HG02885 (cell line): Measurements from ENCODE around the gene PRRC2A.
A peak's percentile ranks its signal among the peaks of the same experiment; 100 is the strongest.

Experiments
- ATAC-seq: cut with Tn5 transposase; IDR thresholded peaks from one replicate; pipeline ENCODE4 v1.9.1; 2021; ENCODE audit warnings: mild to moderate bottlenecking; ENCODE audit not compliant: unreplicated experiment, poor library complexity

Gene PRRC2A

DNA sequence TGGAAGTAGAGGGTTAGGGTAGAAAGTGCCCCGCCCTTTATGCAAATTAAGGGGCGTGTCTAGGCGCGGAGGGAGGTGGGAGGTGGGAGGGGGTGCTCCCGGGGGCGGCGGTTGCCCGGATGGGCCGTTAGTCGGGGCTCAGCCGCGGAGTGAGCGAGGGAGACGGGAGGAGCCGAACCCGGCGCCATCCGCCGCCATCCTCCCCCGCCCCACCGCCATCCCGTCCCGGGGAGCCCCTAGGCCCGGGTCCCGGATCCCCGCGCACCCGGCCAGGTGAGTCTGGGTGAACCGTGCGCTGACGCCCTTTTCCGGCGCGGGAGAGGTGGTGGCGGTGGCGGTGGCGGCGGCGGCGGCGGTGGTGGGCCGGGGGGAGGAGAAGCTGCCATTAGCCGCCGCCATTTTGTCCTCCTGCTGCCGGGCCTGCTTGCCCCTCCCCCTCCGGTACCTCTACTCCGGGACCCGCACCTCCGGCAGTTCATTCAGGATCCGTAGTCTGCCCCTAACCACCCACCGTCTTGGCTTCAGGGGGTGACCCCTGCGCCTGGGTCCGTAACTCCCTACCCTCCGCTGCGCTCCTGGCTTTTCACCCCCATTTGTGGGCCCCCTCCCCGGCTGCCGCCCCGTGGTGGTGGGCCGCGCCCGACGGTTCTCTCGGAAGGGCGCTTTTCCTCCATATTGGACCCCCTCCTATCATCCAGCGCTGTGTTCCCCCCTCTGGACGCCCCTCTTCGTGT, at the start of gene PRRC2A:
Gene PRRC2A (plus strand): TSS at position 130 of the 734 bp plus-strand sequence. CDS start 2,075 bp downstream, outside the sequence.
- ATAC-seq, result peak; percentile 65

DNA sequence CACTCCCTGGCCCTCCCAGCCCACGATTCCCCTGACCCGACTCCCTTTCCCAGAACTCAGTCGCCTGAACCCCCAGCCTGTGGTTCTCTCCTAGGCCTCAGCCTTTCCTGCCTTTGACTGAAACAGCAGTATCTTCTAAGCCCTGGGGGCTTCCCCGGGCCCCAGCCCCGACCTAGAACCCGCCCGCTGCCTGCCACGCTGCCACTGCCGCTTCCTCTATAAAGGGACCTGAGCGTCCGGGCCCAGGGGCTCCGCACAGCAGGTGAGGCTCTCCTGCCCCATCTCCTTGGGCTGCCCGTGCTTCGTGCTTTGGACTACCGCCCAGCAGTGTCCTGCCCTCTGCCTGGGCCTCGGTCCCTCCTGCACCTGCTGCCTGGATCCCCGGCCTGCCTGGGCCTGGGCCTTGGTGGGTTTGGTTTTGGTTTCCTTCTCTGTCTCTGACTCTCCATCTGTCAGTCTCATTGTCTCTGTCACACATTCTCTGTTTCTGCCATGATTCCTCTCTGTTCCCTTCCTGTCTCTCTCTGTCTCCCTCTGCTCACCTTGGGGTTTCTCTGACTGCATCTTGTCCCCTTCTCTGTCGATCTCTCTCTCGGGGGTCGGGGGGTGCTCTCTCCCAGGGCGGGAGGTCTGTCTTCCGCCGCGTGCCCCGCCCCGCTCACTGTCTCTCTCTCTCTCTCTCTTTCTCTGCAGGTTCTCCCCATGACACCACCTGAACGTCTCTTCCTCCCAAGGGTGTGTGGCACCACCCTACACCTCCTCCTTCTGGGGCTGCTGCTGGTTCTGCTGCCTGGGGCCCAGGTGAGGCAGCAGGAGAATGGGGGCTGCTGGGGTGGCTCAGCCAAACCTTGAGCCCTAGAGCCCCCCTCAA, 48.2 kb upstream of the PRRC2A start, which contains the start of gene LTA:
Gene LTA (plus strand): TSS at position 249 of the 871 bp plus-strand sequence. CDS start 454 bp downstream, at position 703.
- ATAC-seq, result peak; percentile 39

DNA sequence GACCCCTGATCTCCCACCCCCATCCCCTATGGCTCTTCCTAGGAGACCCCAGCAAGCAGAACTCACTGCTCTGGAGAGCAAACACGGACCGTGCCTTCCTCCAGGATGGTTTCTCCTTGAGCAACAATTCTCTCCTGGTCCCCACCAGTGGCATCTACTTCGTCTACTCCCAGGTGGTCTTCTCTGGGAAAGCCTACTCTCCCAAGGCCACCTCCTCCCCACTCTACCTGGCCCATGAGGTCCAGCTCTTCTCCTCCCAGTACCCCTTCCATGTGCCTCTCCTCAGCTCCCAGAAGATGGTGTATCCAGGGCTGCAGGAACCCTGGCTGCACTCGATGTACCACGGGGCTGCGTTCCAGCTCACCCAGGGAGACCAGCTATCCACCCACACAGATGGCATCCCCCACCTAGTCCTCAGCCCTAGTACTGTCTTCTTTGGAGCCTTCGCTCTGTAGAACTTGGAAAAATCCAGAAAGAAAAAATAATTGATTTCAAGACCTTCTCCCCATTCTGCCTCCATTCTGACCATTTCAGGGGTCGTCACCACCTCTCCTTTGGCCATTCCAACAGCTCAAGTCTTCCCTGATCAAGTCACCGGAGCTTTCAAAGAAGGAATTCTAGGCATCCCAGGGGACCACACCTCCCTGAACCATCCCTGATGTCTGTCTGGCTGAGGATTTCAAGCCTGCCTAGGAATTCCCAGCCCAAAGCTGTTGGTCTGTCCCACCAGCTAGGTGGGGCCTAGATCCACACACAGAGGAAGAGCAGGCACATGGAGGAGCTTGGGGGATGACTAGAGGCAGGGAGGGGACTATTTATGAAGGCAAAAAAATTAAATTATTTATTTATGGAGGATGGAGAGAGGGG, 47.0 kb upstream of the PRRC2A start:
- no peak for ATAC-seq

DNA sequence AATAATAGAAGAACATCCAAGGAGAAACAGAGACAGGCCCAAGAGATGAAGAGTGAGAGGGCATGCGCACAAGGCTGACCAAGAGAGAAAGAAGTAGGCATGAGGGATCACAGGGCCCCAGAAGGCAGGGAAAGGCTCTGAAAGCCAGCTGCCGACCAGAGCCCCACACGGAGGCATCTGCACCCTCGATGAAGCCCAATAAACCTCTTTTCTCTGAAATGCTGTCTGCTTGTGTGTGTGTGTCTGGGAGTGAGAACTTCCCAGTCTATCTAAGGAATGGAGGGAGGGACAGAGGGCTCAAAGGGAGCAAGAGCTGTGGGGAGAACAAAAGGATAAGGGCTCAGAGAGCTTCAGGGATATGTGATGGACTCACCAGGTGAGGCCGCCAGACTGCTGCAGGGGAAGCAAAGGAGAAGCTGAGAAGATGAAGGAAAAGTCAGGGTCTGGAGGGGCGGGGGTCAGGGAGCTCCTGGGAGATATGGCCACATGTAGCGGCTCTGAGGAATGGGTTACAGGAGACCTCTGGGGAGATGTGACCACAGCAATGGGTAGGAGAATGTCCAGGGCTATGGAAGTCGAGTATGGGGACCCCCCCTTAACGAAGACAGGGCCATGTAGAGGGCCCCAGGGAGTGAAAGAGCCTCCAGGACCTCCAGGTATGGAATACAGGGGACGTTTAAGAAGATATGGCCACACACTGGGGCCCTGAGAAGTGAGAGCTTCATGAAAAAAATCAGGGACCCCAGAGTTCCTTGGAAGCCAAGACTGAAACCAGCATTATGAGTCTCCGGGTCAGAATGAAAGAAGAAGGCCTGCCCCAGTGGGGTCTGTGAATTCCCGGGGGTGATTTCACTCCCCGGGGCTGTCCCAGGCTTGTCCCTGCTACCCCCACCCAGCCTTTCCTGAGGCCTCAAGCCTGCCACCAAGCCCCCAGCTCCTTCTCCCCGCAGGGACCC, 46.1 kb upstream of the PRRC2A start:
- no peak for ATAC-seq

DNA sequence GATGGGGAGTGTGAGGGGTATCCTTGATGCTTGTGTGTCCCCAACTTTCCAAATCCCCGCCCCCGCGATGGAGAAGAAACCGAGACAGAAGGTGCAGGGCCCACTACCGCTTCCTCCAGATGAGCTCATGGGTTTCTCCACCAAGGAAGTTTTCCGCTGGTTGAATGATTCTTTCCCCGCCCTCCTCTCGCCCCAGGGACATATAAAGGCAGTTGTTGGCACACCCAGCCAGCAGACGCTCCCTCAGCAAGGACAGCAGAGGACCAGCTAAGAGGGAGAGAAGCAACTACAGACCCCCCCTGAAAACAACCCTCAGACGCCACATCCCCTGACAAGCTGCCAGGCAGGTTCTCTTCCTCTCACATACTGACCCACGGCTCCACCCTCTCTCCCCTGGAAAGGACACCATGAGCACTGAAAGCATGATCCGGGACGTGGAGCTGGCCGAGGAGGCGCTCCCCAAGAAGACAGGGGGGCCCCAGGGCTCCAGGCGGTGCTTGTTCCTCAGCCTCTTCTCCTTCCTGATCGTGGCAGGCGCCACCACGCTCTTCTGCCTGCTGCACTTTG, 45.1 kb upstream of the PRRC2A start, which contains the start of gene TNF:
Gene TNF (plus strand): TSS at position 231 of the 567 bp plus-strand sequence. CDS start 177 bp downstream, at position 408.
- ATAC-seq, result no peak

DNA sequence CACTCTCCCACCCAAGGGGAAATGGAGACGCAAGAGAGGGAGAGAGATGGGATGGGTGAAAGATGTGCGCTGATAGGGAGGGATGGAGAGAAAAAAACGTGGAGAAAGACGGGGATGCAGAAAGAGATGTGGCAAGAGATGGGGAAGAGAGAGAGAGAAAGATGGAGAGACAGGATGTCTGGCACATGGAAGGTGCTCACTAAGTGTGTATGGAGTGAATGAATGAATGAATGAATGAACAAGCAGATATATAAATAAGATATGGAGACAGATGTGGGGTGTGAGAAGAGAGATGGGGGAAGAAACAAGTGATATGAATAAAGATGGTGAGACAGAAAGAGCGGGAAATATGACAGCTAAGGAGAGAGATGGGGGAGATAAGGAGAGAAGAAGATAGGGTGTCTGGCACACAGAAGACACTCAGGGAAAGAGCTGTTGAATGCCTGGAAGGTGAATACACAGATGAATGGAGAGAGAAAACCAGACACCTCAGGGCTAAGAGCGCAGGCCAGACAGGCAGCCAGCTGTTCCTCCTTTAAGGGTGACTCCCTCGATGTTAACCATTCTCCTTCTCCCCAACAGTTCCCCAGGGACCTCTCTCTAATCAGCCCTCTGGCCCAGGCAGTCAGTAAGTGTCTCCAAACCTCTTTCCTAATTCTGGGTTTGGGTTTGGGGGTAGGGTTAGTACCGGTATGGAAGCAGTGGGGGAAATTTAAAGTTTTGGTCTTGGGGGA, 44.4 kb upstream of the PRRC2A start:
- ATAC-seq, result no peak

DNA sequence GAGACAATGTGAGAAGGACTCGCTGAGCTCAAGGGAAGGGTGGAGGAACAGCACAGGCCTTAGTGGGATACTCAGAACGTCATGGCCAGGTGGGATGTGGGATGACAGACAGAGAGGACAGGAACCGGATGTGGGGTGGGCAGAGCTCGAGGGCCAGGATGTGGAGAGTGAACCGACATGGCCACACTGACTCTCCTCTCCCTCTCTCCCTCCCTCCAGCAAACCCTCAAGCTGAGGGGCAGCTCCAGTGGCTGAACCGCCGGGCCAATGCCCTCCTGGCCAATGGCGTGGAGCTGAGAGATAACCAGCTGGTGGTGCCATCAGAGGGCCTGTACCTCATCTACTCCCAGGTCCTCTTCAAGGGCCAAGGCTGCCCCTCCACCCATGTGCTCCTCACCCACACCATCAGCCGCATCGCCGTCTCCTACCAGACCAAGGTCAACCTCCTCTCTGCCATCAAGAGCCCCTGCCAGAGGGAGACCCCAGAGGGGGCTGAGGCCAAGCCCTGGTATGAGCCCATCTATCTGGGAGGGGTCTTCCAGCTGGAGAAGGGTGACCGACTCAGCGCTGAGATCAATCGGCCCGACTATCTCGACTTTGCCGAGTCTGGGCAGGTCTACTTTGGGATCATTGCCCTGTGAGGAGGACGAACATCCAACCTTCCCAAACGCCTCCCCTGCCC, 43.5 kb upstream of the PRRC2A start:
- ATAC-seq, result no peak

DNA sequence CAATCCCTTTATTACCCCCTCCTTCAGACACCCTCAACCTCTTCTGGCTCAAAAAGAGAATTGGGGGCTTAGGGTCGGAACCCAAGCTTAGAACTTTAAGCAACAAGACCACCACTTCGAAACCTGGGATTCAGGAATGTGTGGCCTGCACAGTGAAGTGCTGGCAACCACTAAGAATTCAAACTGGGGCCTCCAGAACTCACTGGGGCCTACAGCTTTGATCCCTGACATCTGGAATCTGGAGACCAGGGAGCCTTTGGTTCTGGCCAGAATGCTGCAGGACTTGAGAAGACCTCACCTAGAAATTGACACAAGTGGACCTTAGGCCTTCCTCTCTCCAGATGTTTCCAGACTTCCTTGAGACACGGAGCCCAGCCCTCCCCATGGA, 42.9 kb upstream of the PRRC2A start:
- ATAC-seq, result no peak

DNA sequence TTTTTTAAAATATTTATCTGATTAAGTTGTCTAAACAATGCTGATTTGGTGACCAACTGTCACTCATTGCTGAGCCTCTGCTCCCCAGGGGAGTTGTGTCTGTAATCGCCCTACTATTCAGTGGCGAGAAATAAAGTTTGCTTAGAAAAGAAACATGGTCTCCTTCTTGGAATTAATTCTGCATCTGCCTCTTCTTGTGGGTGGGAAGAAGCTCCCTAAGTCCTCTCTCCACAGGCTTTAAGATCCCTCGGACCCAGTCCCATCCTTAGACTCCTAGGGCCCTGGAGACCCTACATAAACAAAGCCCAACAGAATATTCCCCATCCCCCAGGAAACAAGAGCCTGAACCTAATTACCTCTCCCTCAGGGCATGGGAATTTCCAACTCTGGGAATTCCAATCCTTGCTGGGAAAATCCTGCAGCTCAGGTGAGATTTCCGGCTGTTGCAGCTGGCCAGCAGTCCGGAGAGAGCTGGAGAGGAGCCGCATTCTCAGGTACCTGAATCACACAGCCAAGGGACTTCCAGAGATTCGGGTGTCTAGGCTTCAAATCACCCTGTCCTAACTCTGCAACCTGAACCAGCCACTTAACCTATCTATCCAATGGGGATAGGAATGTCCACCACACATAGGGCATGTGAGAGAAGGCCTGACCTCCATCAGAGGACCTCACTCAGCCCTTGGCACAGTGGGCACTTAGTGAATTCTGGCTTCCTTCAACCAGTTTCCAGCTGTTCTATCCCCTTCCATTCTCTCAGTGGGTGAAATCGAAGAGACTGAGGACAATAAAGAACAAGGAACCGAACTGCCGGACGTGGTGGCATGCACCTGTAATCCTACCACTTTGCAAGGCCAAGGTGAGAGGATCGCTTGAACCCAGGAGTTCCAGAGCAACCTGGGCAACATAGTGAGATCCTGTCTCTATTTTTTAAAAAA, 42.1 kb upstream of the PRRC2A start:
- no peak for ATAC-seq

DNA sequence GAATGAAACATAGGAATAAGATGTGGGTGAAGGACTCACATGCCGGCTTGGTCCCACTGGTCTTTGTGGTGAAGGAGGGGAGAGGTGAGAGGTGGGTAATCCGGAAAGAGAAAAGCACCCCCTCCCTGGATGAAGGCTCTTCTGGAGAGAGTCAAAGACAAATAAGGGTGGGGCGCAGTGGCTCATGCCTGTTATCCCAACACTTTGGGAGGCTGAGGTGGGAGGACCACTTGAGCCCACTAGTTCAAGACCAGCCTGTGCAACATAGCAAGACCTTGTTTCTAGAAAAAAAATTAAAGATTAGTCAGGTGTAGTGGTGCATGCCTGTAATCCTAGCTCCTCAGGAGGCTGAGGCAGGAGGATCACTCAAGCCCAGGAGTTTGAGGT, 41.4 kb upstream of the PRRC2A start:
- no peak for ATAC-seq

DNA sequence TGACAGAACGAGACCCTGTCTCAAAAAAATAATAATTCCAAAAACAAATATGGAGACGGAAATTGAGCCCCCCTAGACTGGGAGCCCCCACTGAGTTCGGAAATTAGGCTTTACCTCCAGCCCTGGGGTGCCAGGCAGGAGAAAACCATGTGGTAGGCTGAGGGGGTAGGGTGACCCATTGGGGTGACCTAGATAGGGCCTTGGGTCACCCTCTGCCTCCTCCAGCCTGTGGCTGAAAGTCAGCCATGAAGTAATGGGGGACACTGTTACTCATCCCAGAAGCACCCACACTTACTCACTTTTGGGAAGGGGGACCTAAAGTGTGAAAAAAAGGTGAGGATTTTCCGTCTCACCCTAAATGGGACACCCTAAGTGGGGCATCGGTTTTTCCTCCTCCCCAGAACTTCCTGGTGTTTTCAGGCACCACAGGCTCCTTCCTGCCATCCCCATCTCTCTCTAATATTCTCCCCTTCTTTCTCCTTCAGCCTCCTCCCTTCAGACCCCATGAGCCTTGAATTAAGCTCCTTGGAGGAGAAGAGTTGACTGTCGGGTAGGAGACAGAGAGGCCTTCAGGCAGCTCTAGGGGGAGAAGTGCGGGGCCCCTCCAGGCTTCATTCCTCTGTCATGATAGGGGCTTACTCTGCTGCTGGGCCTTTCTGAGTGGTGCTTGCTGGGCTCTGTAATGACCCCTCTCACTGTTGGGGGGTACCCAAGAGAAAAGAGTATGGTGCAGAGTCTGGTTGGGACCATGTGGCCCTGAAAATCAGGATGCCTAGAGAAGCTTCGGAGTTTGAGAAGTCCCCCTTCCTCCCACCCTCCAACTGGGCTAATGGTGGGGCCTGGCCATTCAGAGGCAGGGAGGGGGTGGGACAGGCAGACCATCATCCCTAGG, 40.7 kb upstream of the PRRC2A start:
- no peak for ATAC-seq

DNA sequence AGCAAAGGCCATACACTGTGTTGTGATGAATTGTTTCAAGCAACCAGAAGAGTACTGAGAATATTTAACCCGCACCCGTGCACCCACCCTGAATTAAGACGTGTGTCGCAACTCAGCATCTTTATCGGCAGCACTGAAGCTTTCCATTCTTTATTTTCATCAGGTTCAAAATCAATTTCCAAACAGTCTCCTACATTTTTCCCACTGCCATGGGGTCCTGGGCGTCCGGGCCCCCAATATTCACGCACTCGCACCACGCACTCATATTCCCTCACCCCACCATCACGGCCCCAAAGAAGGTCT, 40.1 kb upstream of the PRRC2A start:
- ATAC-seq, result no peak

DNA sequence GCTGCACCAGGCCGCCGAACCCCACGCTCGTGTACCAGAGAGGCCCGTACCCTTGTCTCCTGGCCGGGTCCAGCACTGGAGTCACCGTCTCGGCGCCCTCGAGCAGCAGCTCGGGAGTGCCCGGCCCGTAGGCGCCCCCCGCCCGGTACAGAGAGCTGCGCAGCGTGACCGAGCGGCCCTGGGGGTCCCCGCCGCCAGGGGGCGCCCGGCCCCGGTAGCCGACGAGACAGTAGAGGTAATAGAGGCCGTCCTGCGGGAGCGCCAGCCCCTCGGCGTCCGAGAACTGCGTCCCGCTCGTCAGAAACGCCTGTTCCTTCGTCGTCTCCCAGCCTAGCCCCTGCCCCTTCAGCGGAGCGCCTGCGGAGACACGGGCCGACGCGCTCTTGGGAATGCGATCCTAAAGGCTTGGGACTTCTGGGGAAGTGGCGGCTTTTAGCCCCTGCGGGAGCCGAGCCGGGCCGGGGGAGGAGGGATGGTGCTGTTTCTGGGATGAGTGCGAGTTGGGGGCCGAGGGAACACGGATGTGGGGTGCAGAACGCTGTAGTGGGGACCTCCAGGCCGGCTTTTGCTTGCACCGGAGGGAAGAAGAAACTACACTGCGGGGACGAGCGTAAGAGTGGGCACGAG, 39.6 kb upstream of the PRRC2A start:
- ATAC-seq, result peak; percentile 75

DNA sequence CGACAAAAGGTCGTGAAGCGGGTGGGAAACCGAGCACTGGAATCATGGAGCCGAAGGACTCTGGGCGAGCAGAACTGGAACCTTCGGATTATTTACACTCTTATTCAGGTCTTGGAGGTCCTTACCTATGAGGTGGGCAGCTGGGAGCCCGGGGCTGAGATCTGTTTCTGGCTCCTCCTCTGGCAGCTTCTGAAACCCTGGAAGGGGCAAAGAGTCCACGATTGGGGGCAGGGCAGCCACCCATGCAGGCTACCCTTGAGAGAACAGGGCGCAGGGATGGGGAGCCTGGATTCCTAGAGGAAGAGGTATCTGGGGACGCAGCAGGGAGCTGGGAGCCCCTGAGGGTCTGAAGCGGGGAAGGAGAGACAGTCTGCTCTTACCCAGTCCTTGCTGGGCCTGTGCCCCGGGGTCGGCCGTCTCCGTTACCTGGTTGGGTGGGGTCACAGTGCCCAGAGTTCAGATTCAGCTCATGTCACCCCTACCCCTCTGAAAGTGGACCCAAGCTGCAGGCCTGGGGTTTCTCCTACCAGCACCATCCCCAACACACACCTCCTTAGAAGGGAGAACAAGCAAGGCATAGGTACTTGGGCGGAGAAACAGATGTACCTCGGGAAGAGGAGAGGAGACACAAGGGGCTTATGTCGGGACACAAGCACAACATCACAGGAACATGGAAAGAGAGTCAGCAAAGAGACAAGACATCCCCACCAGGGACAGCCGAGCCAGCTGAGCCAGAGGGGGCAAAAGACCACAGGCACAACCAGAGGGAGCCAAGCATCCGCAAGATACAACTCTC, 38.9 kb upstream of the PRRC2A start:
- ATAC-seq, result no peak

DNA sequence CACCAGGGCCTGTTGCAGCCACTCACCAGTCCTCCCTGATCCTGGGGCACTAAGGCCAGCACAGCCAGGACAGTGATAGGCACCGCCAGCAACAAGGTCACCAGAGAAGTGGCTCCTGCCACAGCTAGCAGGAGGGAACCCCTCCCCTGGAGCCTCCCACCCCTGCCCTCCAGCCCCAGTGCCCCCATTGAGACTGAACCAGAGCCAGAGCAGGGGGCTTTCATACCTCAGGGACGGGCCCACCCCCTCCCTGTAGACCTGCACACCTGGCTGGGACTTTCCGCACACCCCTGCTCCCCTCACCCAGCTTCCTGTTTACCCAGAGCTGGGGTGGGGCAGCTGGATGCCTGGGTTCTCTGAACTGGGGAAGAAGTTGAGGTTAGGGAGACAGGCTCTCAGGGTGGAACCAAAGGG, 38.3 kb upstream of the PRRC2A start, which contains the start of gene LTB:
Gene LTB (minus strand): TSS at position 195 of the 414 bp plus-strand sequence. CDS start 7 bp downstream, at position 188.
- ATAC-seq, result no peak
